ENCODE data around the gene SHE. TPM values are rescaled to one million over a fixed set of nuclear protein-coding genes. Genes with fewer than 3 reads are reported as not detected.

SHE gene
- total RNA-seq, 4 donors from 2014 or later = 15.6 to 77.9 (median 25.4) TPM

DNA sequence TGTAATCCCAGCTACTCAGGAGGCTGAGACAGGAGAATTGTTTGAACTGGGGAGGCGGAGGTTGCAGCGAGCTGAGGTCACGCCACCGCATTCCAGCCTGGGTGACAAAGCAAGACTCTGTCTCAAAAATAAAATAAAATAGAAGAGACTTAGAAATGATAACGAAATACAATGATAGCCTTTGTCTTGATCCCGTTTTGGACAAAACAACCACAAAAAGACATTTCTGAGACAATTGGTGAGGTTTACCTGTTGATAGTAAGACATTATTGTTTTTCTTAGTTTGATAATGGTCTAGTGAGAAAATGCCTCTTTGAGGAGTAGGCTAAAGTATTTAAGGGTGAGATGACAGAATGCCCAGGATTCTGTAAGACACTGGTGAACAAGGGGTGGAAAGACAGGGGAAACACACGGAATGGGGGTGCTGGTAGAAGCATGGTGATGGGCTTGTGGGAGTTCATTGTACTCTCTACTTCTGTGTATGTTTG lies 11.9 kb upstream of the SHE start:
- no peak for ATAC-seq (ENCODE audit: low FRiP score)
- TF ChIP-seq, protein P1, sequence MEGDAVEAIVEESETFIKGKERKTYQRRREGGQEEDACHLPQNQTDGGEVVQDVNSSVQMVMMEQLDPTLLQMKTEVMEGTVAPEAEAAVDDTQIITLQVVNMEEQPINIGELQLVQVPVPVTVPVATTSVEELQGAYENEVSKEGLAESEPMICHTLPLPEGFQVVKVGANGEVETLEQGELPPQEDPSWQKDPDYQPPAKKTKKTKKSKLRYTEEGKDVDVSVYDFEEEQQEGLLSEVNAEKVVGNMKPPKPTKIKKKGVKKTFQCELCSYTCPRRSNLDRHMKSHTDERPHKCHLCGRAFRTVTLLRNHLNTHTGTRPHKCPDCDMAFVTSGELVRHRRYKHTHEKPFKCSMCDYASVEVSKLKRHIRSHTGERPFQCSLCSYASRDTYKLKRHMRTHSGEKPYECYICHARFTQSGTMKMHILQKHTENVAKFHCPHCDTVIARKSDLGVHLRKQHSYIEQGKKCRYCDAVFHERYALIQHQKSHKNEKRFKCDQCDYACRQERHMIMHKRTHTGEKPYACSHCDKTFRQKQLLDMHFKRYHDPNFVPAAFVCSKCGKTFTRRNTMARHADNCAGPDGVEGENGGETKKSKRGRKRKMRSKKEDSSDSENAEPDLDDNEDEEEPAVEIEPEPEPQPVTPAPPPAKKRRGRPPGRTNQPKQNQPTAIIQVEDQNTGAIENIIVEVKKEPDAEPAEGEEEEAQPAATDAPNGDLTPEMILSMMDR (IDR thresholded peaks at IDR 0.05) = no peak
- DNase-seq (ENCODE audit: low spot score) = no peak

DNA sequence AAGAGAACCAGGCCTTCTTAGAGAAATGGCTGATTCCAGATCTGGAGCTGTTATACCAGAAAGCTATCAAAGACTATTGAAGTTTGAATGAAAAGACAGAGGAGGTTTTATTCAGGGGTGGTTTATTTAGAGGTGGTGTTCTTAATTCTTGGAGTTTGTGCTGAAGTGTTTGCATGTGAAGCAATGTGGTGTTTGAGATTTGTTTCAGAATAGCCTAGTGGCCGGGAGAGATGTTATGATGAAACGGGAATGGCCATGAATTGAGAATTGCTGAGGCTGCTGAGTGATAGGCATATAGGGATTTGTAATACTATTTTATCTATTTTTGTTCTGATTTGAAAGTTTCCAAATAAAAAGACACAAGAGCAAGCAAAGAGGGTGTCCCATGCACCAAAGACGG lies 10.5 kb upstream of the SHE start:
- TF ChIP-seq, protein P1 (IDR thresholded peaks at IDR 0.05) = no peak
- no peak for ATAC-seq (ENCODE audit: low FRiP score)
- no peak for DNase-seq (ENCODE audit: low spot score)

DNA sequence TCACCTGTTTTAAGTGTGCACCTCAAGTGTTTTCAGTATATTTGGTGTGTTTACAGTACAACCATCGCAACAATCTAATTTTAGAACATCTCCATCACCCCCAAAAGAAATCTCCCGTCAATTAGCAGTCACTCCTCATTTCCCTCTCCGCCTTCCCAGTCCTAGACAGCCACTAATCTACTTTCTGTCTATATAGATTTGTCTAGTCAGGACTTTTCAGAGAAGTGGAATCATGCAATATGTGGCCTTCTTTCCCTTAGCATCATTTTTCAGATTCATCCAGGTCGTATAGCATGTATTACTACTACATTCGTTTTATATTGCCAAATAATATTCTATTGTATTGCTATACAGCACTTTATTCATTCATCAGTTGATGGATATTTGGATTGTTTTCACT lies 1.7 kb upstream of the SHE start:
- TF ChIP-seq, protein P1 (IDR thresholded peaks at IDR 0.05) = no peak
- no peak for ATAC-seq (ENCODE audit: low FRiP score)
- DNase-seq (ENCODE audit: low spot score) = no peak

DNA sequence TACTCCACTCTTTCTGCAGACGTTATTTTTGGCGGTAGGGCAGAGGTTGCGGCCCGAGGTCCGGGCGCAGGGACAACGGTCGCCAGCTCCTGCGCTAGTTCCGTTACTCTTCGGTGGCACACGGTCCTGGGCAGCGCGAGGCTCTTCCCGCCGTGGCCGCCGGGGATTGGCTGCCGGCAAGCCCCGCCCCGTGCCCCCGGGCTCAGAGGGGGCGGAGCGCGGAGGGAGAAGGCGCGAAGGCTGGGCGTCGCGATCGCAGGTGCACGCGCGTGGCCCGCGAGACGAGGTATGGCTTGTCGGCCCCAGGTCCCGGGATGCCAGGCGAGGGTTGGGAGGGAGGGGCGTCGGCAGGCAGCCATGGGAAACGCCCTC lies 518 bp upstream of the SHE start:
- ATAC-seq (ENCODE audit: low FRiP score) = no peak
- no peak for DNase-seq (ENCODE audit: low spot score)
- TF ChIP-seq, protein P1 (IDR thresholded peaks at IDR 0.05) = no peak

DNA sequence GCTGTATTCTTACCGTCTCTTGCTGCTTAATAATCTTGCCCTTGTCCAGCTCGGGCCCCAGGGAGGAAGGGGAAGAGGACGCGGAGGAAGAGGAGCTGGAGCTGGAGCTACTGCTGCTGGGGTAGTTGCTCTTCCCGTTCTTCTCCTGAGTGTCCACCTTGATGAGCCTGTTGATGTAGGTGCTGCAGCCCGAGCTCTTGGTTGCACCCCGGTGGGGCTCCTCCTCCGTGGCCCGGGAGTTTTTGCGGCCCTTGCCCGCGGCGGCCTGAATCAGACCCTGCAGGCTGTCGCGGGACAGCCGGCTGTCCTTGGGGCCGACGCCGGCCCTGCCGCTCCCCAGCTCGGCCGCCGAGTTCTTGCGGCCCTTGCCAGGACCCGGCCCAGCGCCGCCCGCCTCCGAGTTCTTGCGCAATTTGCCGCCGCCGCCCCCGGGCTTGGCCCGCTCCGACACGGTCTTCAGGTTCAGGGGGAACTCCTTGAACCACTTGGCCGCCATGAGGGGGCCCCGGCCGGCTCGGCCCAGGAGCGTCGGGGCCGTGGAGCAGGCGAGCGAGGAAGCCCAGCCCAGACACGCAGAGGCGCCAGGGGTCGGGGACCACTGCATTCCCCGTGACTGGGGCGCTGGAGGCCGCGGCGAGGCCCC lies 668 bp downstream of the SHE start:
- peak; percentile 82 for ATAC-seq (ENCODE audit: low FRiP score)
- DNase-seq (ENCODE audit: low spot score) = peak; percentile 49
- TF ChIP-seq, protein P1 (IDR thresholded peaks at IDR 0.05) = no peak

DNA sequence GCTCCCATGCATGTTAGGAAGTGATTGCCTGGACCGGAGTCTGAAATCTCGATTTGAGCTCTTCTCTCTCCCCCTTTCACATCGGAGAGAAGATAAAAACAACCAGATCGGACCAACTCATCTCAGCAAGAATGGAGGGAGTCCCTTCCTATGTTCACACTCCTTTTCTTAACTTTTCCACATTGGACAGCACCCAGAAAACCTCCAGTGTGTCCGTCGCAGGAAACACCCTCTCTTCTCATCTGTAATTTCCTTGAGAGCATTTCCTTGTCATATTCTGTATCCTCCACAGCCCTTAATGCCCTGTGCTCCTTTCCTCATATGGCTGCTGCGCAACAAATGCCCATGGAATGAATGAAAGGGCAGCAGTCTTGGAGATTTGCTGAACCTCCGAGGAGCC lies 1.7 kb downstream of the SHE start:
- no peak for ATAC-seq (ENCODE audit: low FRiP score)
- DNase-seq (ENCODE audit: low spot score) = no peak
- TF ChIP-seq, protein P1 (IDR thresholded peaks at IDR 0.05) = no peak

DNA sequence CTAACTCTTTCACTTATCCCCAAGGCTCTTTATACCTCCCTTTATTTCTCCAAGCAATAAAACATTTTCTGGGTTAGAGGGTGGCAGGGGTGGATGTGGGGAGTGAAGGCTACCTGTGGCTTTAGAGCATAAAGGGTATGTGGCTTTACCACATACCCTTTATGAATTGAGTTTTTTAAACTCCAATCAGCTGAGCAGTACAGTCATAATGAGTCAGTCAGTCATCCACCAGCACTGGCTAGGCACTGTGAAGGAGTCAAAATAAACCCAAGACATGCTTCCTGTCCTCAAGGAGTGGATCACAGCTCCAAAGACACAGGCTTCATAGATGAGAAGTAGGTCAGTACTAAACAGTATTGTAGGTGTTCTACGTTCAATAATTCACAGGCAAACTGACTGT lies 2.8 kb downstream of the SHE start:
- TF ChIP-seq, protein P1 (IDR thresholded peaks at IDR 0.05) = no peak
- no peak for DNase-seq (ENCODE audit: low spot score)
- ATAC-seq (ENCODE audit: low FRiP score) = no peak

Data from omental fat pad (tissue), 4 donors.